Mucosa of descending colon (tissue), 3 donors: ENCODE results near the gene CALCOCO1. TPM values are rescaled to one million over a fixed set of nuclear protein-coding genes. Genes with fewer than 3 reads are reported as not detected.

Experiments used
- ATAC-seq: fragments of 200-7000 bp; cut with Tn5 transposase; one replicate; pipeline ENCODE4 v1.9.1; 2020; ENCODE audit warnings: mild to moderate bottlenecking, moderate library complexity
- DNase-seq, 3 donors: peaks; one replicate each; pipeline ENCODE4 v3.0.0-alpha.2; 2020
- H3K36me3 ChIP-seq: fragments of 200-600 bp; one replicate; pipeline ENCODE4 v1.8.0; 2021; ENCODE audit warnings: low read depth, mild to moderate bottlenecking
- H3K4me1 ChIP-seq: fragments of 200-600 bp; one replicate; pipeline ENCODE4 v1.8.0; 2021; ENCODE audit warnings: low read depth, mild to moderate bottlenecking
- H3K4me3 ChIP-seq: fragments of 200-600 bp; one replicate; pipeline ENCODE4 v1.8.0; 2021; ENCODE audit warnings: mild to moderate bottlenecking
- H3K9me3 ChIP-seq: fragments of 200-600 bp; one replicate; pipeline ENCODE4 v1.8.0; 2021; ENCODE audit warnings: mild to moderate bottlenecking
- intact Hi-C, 2 donors: fragments of 100-400 bp; cut with DNase I in 1 of 2; cut with micrococcal nuclease in 1 of 2; formaldehyde crosslinking; loops; one replicate each; pipeline versions ENCODE4 v1.11.0 to v1.11.1; 2022; cut with DNase I, micrococcal nuclease
- total RNA-seq, 3 donors: library from RNA; stranded (reverse); fragmentation: NEBNext Ultra II Directional in 2 of 3; extraction: Animal tissue kit (Norgen Biotek cat#: 25700) in 2 of 3; gene quantifications; one replicate each; pipeline versions ENCODE4 v1.2.1 to v1.2.4, GENCODE V29; 2021 to 2023
- TF ChIP-seq, protein P1 (sequence below): fragments of 200-600 bp; IDR thresholded peaks from one replicate; pipeline ENCODE4 v1.8.0; 2022; ENCODE audit warnings: antibody characterized with exemption, mild to moderate bottlenecking
- donor health status: DM: no; HTN: no; CAD: no; lungs with moderate emphysema.
- donor health status: DM: no; HTN: no; CAD: no.
- donor health status: DM: no; HTN: yes; CAD: no.

The CALCOCO1 gene
- total RNA-seq, 3 donors from 2014 or later = 62.2 to 235 (median 119) TPM

DNA sequence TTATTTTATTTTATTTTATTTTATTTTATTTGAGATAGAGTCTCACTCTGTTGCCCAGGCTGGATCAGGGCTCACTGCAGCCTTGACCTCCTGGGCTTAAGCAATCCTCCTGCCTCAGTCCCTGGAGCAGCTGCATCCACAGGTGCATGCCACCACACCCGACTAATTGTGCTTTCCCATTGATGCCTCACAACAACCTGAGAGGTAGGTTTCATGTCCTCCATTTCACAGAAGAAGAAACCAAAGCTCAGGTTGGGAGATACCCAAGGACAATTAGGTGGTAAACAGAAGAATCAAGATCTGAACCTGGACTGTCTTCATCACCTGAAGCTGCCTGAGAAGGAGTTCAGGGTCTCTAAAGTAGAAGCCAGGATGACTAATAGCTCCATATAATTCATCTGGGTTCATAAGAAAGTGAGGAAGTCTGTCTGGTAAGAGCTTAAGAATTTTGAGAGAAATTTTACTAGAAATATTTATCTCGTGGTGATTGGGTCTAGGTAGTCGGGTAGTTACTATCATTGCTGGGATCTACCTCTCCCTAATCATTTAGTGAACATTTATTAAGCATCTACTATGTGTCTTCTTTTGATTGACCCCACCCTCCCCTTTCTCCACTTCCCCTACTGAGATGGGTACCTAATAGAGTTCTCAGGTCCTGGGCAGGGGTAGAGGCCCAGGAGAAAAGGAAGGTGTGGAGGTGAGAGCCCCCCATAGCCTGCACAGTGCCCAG, 28.1 kb downstream of the CALCOCO1 start:
- no peak for DNase-seq
- Histone ChIP-seq H3K36me3 (no peaks in the 10 kb centered on the region), H3K4me1 (peaks cover 8% of the 10 kb centered on the region), H3K9me3 (no peaks in the 10 kb centered on the region), H3K4me3 (no peak overlapping the region)
- intact Hi-C loops = no loop called here
- no peak for ATAC-seq
- TF ChIP-seq, protein P1, sequence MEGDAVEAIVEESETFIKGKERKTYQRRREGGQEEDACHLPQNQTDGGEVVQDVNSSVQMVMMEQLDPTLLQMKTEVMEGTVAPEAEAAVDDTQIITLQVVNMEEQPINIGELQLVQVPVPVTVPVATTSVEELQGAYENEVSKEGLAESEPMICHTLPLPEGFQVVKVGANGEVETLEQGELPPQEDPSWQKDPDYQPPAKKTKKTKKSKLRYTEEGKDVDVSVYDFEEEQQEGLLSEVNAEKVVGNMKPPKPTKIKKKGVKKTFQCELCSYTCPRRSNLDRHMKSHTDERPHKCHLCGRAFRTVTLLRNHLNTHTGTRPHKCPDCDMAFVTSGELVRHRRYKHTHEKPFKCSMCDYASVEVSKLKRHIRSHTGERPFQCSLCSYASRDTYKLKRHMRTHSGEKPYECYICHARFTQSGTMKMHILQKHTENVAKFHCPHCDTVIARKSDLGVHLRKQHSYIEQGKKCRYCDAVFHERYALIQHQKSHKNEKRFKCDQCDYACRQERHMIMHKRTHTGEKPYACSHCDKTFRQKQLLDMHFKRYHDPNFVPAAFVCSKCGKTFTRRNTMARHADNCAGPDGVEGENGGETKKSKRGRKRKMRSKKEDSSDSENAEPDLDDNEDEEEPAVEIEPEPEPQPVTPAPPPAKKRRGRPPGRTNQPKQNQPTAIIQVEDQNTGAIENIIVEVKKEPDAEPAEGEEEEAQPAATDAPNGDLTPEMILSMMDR = no peak

GRCh38 chr12:53696655-53697331, 30.5 kb downstream of the CALCOCO1 start:
- no peak overlapping the region for H3K4me3 ChIP-seq
- H3K4me1 ChIP-seq = peaks cover 8% of the 10 kb centered on the region
- H3K9me3 ChIP-seq = no peaks in the 10 kb centered on the region
- no peak for DNase-seq
- ATAC-seq = no peak
- intact Hi-C loops = no loop called here
- H3K36me3 ChIP-seq = no peaks in the 10 kb centered on the region
- TF ChIP-seq, protein P1 = no peak

DNA sequence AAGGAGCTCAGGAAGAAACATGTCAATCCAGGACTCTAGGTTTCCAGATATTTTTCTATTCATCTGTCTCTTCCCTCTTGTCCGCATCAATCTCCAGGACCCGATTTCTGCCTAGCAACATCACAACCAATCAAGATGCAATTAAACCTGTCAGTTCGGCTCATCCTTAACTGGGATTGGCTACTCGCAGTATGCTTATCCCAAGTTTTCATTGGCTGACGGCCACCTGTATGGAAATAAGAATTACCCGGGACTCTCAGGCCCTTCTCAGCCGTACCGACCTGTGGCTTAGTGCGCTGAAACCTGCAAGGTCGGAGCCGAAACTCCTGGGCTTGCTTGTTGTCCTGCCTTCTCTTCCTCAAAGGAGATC, 31.0 kb downstream of the CALCOCO1 start:
- peak; percentile 55 to 89 (median 56) for DNase-seq
- TF ChIP-seq, protein P1 = no peak
- Histone ChIP-seq H3K4me3 (no peak overlapping the region), H3K9me3 (no peaks in the 10 kb centered on the region), H3K36me3 (no peaks in the 10 kb centered on the region), H3K4me1 (peaks cover 8% of the 10 kb centered on the region)
- intact Hi-C loops = no loop called here
- ATAC-seq = peak; percentile 98

DNA sequence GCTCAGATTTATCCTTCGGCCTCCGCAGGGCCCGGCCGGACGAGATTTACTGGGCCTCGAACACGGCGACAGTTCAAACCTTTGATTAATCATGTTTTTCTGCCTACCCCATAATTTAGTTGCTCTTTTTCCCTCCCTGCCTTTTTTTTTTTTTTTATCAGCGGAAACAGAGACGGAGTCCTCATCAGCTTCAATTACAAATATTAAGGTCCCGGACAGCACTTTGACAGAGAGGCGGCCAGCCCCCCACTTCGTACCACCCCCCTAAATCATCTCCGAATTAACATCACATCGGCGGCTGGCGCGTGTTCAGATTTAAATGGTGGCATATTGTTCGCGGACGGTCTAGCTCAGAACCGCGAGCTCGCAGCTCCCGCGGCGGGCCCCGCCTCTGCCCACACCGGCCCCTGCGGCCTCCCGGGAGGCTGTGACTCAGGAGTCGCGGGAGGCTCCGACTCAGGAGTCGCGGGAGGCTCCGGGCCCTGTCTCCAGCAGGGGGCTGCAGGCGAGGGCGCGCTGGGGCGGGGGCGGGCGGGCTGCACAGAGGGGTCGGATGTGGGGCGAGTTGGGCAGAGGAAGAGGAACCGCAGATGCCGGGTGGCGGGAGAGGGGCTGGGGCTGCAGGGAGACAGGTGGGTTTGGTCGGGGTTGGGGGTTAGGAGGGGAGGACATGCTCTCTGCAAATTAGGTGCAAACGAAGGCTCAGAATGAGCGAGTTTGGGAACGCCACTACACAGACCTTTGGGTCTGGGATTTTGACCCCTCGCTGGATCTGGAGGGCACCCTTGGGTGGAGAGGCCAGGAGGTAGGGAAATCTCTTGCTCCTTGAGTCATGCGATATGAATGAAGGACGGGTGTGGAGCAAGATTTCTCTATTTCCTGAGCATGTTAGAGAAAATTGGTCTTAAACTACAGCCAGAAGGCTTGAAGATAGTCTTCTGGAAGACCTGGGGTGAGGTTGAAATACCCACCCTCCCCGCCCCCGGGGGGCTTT, 31.8 kb downstream of the CALCOCO1 start:
- ATAC-seq = peak; percentile 52
- Histone ChIP-seq H3K9me3 (no peaks in the 10 kb centered on the region), H3K4me1 (peaks cover 8% of the 10 kb centered on the region), H3K4me3 (no peak overlapping the region), H3K36me3 (no peaks in the 10 kb centered on the region)
- TF ChIP-seq, protein P1 = no peak
- intact Hi-C loops = no loop called here
- DNase-seq = peak in 2 of 3 donors; percentile 33 to 44

DNA sequence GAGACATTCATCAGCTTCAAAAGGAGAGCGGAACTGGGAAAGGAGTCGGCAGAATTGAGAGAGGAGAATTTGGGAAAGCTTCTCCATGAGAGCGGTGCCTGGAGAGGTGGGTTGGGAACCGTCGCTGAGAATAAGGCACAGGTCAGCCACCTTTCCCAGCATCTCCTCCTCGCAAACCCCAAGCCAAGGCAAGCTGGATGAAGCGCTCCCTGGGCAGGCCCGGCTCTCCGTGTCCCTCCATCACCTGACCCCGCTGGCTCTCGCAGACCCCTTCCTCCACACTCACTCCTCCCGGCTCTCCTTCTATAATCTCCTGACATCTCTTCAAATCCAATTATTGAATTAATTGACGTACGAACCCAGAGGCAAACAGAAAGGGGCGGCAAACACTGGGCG, 32.5 kb downstream of the CALCOCO1 start:
- Histone ChIP-seq H3K36me3 (no peaks in the 10 kb centered on the region), H3K9me3 (no peaks in the 10 kb centered on the region), H3K4me3 (no peak overlapping the region), H3K4me1 (peaks cover 8% of the 10 kb centered on the region)
- DNase-seq = no peak
- ATAC-seq = no peak
- TF ChIP-seq, protein P1 = no peak
- intact Hi-C loops = no loop called here
